Sciatic nerve (tissue), 2 donors: ENCODE measurements around the gene SOHLH2. TPM values are rescaled to one million over a fixed set of nuclear protein-coding genes. Genes with fewer than 3 reads are reported as not detected.

Source experiments
- ATAC-seq: fragments of 200-7000 bp; cut with Tn5 transposase; one replicate; pipeline ENCODE4 v1.9.1; 2020; ENCODE audit warnings: mild to moderate bottlenecking, moderate library complexity
- DNase-seq: peaks from one replicate; pipeline ENCODE4 v3.0.0-alpha.2; 2020; ENCODE audit warnings: low spot score
- intact Hi-C: fragments of 100-400 bp; cut with DNase I; formaldehyde crosslinking; loops from one replicate; pipeline ENCODE4 v1.14.2; 2022
- total RNA-seq: library from RNA; stranded (reverse); fragmentation: NEBNext Ultra II Directional; extraction: Animal tissue kit (Norgen Biotek cat#: 25700); gene quantifications from one replicate; pipeline ENCODE4 v1.2.1, GENCODE V29; 2021
- donor health status: DM: no; HTN: no; CAD: no.
- donor health status: DM: no; HTN: no; CAD: no.

The SOHLH2 gene
- total RNA-seq, 1 donor from 2014 or later: 0.36 TPM

DNA sequence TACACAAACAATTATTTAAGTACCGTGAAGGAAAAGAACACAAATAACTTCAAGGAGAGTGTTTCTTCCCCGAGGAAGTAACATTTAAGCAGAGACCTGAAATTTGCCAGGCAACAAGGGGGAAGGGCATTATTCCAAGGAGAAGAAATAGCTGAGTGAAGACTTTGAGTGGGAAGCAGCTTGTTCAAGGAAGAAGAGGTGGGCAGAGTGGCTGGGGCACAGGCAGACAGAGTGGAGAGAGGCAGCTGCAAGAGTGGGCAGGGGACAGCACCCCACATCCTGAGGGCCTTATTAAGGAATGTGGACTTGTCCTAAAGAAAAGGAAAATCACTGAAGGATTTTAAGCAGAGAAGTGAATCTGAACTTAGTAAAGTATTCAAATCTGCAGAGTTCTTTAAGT is 78.5 kb downstream of the SOHLH2 start:
- ATAC-seq: no peak
- no peak for DNase-seq
- intact Hi-C loops: no loop called here

DNA sequence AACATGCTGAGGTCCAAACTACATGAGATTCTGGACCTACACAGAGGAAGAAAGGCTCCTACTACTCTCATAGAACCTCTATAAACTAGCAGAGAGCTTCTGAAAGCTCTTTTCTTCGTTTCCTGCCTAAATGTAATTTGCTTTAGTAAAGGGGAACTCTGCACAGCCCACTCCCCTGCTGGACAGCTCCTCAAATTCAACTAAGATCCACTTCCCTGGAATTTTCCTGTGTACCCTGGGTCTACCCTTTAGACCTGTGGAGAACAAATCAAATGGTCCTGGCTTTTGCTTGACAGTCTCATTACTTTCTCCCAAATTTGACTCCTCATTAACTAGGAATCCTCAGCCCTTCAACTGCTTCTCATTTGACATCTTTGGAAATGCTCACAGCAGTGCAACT is 79.7 kb downstream of the SOHLH2 start:
- intact Hi-C loops: no loop called here
- no peak for ATAC-seq
- no peak for DNase-seq

DNA sequence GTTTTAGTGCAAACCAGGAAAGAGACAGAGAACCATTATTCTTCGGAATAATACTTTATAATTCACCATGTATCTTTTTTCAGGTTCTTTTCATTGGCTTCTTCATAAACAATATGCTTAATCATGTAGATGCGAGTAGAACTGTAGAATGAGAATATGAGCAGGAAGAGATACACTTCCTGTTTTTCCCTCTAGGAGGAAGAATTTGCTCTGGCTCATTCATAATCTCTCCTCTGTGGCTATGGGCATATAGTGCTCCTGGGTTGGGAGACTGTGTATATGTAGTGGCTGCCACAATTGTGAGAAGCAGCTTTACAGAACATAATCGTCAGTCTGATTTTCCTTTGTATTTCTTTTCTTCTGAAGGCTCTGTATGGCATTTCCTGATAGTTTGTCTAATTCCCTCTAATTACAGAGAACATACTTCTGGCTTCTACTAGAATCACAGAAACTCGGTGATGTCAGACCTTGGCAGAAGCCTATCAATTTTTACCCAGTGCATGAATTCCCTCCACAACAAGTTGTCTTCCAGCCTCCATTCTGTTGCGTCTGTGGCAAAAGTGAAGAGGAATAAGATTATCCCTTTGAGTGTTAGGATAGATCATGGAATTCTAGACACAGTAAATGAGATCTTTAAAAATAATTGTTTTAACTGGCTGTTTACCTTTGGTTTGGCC is 80.3 kb downstream of the SOHLH2 start:
- intact Hi-C loops: no loop called here
- no peak for ATAC-seq
- no peak for DNase-seq

DNA sequence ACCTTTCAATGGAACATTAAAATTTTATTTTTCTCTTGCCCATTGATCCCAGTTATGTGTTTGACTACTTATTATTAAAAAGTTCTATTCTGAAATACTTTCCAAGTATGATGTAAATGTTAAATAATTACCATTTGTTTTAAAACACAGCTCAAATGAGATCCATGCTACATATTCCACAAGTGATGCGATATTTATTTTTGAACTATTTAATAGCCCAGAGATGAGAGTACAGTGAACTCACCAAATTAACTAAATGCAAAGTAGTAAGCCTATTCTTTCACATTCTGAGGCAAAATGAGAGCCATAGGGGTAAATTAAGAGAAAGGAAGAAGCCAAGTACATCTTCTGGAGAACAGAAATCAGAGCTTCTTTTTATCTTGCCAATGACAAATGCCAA is 82.0 kb downstream of the SOHLH2 start:
- ATAC-seq (no peak), DNase-seq (no peak)
- intact Hi-C loops: no loop called here

DNA sequence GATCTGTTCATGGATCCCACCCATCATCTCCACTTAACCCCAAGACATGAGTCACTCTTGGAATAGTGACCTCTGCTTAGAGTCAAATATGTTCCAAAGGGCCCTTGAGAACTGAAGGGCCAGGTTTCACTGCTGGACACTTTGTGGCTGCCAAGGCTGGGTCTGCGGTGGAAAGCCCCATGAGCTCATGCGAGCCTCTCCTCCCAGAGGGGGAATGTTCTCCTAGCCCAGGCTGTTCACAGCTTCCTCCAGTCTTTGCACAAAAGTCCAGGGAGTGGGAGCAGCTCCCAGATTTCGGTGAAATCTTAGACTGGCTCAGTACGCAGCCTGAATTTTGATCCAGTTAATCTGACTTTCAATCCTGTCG is 82.4 kb downstream of the SOHLH2 start:
- intact Hi-C loops: no loop called here

DNA sequence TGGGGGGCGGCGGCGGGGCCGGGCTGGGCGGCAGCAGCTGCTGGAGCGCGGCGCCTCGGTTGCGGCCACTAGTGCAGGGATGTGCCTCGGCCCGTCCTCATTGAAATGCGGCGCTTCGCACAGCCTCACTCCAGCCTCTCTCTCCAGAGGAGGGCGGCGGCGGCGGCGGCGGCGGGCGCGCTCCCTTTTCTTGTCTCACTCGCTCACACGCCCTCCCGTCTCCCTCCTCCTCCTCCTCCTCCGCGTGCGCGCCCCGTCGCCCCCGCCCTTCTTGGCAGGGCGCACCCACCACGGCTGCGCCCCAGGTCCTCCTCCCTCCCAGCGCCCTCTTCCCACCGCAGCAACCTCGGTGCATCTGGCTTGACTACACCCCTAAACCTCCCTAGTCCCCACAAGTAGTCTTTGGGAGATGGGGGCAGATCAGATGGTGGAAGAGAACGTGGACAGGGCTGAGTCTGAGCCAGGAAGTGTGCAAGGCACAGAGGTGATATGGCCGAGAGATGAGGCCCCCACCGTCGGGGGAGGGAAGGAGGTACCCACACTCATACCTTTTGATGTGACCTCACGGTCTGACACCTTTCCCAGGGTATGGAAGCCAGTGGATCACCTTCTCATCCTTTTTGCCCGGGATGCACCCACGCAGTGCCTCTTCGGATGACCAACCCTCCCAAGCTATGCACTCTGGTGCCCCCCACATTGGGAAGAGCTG is 83.0 kb downstream of the SOHLH2 start, which contains the start of gene DCLK1:
Gene DCLK1 (minus strand): TSS at position 161 of the 709 bp plus-strand sequence.
- ATAC-seq (peak; percentile 93), DNase-seq (peak; percentile 85)
- intact Hi-C loops: no loop called here

More for the DNA sequence above, 82.4 kb downstream of the SOHLH2 start:
- peak; percentile 75 for DNase-seq
- ATAC-seq: peak; percentile 94

DNA sequence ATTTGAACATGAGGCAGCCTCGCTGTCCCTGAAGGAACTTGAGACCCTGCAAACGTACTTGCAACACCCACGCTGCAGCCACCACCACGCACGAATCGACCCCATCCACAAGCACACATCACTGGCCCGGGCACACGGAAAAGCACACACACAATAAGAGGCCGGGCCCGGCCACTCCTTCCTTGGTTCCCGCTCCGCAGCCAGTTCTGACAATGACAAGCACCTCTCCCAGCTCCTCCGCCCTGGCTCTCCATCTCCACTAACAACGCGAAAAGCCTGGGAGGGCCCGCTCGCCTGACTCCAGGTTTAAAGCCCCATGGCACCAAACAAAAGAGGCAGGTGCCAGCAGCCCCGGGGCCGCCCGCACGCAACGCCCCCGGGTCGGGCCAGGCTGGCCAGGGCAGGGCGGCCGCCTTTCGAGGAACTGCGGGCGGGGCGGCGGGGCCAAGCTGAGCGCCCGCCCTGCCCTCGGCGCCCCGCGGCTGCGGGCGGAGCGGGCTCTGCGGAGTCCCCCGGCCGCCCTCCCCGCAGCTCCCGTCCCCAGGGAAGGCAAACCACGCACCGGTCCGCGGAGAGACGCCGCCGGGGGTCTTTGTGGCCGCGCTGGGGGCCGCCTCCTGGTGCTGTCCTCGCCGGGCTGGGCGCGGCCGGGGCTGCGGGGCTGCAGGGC is 83.7 kb downstream of the SOHLH2 start:
- intact Hi-C loops: no loop called here
- no peak for ATAC-seq
- peak; percentile 66 for DNase-seq

DNA sequence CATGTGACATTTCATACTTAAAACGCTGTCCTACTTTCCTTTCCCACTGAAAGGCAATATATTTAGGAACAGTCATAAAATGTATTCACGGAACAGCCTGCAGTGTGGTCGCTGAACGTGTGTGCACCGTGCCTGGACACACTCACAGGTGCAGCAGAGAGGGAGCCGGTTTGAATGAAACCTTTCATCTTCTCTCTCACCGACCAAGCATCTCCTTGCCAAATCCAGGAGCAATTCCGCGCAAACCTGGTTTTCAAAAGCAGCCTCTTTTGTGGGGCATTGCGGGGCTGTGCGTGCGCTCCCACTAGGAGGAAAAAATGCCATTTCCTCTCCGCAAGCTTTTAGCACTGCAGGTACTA is 84.2 kb downstream of the SOHLH2 start:
- no peak for ATAC-seq
- DNase-seq: no peak
- intact Hi-C loops: no loop called here

DNA sequence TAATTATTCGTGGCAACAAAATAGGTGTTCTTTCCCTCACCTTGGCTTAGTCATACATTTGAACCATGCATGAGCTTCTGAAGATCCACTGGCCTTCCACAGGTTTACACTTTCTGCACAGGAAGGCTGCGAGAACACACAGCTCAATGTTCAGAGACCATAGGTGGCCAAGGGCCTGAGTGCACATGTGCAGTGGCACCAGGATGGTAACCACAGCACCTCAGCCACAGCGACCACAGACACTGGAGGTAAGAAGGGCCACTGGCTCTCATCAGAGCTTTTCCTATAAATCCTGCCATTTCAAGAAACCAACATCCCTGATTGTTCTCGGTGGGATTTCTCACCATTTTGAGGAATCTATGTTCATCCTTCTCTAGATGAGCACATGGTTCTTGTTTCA is 84.8 kb downstream of the SOHLH2 start:
- ATAC-seq (no peak), DNase-seq (no peak)
- intact Hi-C loops: no loop called here

DNA sequence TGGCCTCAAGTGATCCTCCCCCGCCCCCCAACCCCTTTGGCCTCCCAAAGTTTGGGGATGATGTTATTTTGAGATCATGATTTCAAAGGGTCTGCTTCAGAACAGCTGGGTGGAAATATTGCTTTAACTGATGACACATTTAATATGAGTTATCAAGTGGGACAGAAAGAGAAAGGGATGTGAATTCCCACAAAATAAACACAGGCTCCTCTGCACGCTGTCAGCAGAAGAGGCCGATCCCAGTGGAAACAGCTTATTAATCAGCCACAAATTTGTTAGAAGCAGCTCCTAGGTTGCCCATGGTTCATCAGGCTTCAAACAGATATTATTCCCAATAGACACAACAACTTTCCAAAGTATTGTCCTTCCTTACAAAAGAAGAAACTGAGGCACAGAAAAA is 87.9 kb downstream of the SOHLH2 start:
- no peak for DNase-seq
- no peak for ATAC-seq
- intact Hi-C loops: no loop called here

DNA sequence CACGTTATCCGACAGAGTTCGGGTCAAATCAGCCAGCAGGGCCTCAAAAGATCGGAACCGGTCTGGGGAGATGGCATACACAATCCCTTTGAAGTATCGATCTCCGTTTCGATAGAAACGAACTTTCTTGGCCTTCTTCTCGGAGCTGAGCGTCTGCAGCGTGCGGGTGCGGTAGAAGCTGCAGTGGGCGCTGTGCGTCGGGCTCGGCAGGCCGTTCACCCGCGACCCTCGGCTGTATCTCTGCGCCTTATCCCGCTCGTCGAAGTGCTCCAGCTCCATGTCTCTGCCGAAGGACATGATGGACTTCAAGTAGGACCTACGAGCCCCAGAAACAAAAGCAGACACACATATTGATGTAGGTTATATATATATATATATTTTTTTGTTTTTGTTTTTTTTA is 88.5 kb downstream of the SOHLH2 start:
- intact Hi-C loops: no loop called here
- no peak for DNase-seq
- no peak for ATAC-seq

DNA sequence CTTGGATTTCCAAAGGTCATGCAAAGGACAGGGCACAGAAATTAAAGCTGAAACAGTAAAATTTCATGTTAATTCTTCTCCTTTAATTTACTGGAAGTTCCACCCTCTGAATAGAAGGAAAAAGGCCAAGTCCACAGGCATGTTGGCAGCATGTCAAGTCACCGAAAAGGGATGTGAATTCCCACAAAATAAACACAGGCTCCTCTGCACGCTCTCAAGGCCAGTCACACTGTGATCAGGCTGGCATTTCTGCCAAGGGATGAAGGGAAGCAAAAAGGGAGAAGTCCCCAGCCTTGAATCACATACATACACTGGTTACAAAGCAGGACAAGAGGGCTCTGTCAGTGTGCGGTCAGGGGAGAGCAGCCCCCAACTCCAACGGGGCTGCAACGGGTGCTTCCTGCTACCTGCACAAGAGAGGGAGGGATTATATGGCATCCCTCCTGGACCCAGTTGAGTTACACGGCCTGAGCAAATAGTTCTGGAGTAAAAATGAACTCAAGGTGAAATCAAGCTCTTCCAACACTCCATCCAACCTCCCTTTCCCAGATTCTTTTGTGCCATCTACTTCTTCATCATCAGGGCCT is 90.0 kb downstream of the SOHLH2 start:
- peak; percentile 70 for DNase-seq
- peak; percentile 16 for ATAC-seq
- intact Hi-C loops: no loop called here

Other genes starting within 250 kb of the SOHLH2 start
- 55.5 TPM for gene DCLK1, start 83.2 kb downstream of the SOHLH2 start, total RNA-seq
- gene CCDC169, start 83.3 kb upstream of the SOHLH2 start, total RNA-seq: 0.89 TPM
- gene SPART, start 131.8 kb upstream of the SOHLH2 start, total RNA-seq: 90.2 TPM
- 0.85 TPM for gene CCNA1, start 217.9 kb upstream of the SOHLH2 start, total RNA-seq